Naive thymus-derived CD8-positive, alpha-beta T cell (primary cell): Measurements from ENCODE around the gene GPR27. TPM values are rescaled to one million over a fixed set of nuclear protein-coding genes. Genes with fewer than 3 reads are reported as not detected.
A peak's percentile ranks its signal among the peaks of the same experiment; 100 is the strongest.

Source experiments
- ATAC-seq, 2 donors: fragments of 150-1000 bp; cut with Tn5 transposase in 1 of 2; sonication (Bioruptor Pico), chemical (Tn5 transposase) in 1 of 2; 1 replicate in 1 of 2; 2 replicates in 1 of 2; pipeline ENCODE4 v1.10.0; 2021; ENCODE audit warnings: mild to moderate bottlenecking in 2 of 2, moderate library complexity in 2 of 2
- POLR2A ChIA-PET: fragments of 350-600 bp; sonication (Branson Sonifier 250); formaldehyde crosslinking; loops from one replicate; lab custom pipeline; 2021; ENCODE audit warnings: antibody characterized with exemption; lab: Charles Lee
- DNase-seq, 10 donors: peaks; one replicate each; pipeline versions ENCODE4 v3.0.0 to v3.0.0-alpha.2; 2020 to 2022
- H3K27ac Mint-ChIP-seq, 10 donors: one replicate each; pipeline ENCODE4 v1.8.0; 2020 to 2022; ENCODE audit warnings: mild to moderate bottlenecking in 10 of 10, mixed read lengths in 10 of 10, moderate library complexity in 4 of 10, inconsistent platforms in 1 of 10
- H3K27me3 Mint-ChIP-seq, 5 donors: one replicate each; pipeline ENCODE4 v1.8.0; 2021 to 2022; ENCODE audit warnings: mixed read lengths in 5 of 5
- H3K36me3 Mint-ChIP-seq, 3 donors: one replicate each; pipeline ENCODE4 v1.8.0; 2020 to 2022; ENCODE audit warnings: mixed read lengths in 3 of 3, mild to moderate bottlenecking in 2 of 3, inconsistent platforms in 1 of 3
- H3K4me1 Mint-ChIP-seq, 4 donors: one replicate each; pipeline ENCODE4 v1.8.0; 2021 to 2022; ENCODE audit warnings: mixed read lengths in 4 of 4
- H3K4me3 Mint-ChIP-seq, 10 donors: one replicate each; pipeline ENCODE4 v1.8.0; 2020 to 2022; ENCODE audit warnings: mild to moderate bottlenecking in 10 of 10, mixed read lengths in 10 of 10, moderate library complexity in 6 of 10, inconsistent platforms in 1 of 10
- H3K9me3 Mint-ChIP-seq, 9 donors: one replicate each; pipeline ENCODE4 v1.8.0; 2020 to 2022; ENCODE audit warnings: mixed read lengths in 9 of 9, mild to moderate bottlenecking in 3 of 9, inconsistent platforms in 1 of 9, moderate library complexity in 1 of 9
- polyA plus RNA-seq, 3 donors: library from polyadenylated mRNA; unstranded; fragments of 300-500 nt; fragmentation: Illumina TruSeq; gene quantifications; one replicate each; pipeline ENCODE4 v1.2.3, GENCODE V29; 2021
- total RNA-seq, 8 experiments: library from RNA in 2 of 8; stranded (reverse) in 2 of 8; gene quantifications; one replicate each; pipeline ENCODE4 v1.2.3 and lab custom pipeline; 2021 to 2026

Gene GPR27
- total and polyA plus RNA-seq, 5 experiments from 2014 or later = 0.11 to 0.87 (median 0.17) TPM; not detected in 1

DNA sequence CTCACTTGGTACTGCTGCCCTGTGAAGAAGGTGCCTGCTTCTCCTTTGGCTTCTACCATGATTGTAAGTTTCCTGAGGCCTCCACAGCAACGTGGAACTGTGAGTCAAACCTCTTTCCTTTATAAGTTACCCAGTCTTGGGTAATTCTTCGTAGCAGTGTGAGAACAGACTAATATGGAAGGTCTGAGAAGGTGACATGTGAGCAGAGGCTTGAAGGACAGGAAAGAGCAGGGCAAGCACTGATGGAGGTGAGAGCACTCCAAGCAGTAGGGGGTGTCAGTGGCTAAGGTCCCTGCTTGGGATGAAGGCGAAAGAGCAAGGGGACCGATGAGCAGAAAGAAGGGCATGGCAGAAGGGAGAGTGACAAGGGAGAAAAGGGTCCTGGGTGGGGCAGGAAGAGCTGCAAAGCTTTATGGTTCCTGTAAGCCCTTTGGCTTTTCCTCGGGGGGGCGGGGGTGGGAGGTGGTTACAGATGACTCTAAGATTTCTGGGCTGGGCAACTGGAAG lies 32.0 kb upstream of the GPR27 start:
- DNase-seq = peak in 6 of 10 donors; percentile 14 to 67 (median 44)
- peak in 1 of 2 donors; percentile 15 for ATAC-seq
- peaks cover 51 to 87% (median 73%) of the 10 kb centered on the region in 4 donors for H3K4me1 Mint-ChIP-seq
- H3K27me3 Mint-ChIP-seq = no peaks in the 10 kb centered on the region
- H3K36me3 Mint-ChIP-seq = peaks cover 0 to 14% (median 5%) of the 10 kb centered on the region in 3 donors
- peak overlapping the region; percentile 66 to 95 (median 74) for H3K4me3 Mint-ChIP-seq
- no peaks in the 10 kb centered on the region for H3K9me3 Mint-ChIP-seq
- H3K27ac Mint-ChIP-seq = peak overlapping the region; percentile 27 to 98 (median 96)
- POLR2A ChIA-PET = interaction anchor here (0.7 kb wide), 1 partner anchor 1100 kb away, joined by 3 read pairs; no protein-coding TSS in a partner anchor

DNA sequence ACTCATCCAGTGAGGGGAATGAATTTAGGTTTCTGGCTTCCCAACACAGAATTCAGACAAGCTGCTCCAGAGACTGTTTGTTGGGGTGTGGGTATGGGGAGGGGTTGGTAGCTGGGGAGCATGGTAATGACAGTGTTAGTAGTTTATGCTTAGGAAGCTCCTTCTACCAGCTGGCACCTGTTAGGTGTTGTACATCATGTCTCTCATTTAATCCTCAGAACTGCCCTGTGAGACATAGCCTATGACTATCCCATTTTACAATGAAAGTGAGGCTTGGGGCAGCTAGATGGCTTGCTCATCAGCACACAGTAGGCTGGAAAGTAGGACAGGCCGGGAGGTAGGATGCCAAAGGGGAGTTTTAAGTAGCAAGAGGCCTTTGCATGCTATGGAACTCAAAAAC lies 31.0 kb upstream of the GPR27 start:
- Mint-ChIP-seq H3K27ac (peak overlapping the region; percentile 89 to 98 (median 96)), H3K36me3 (peaks cover 0 to 14% (median 3%) of the 10 kb centered on the region in 3 donors), H3K4me1 (peaks cover 48 to 81% (median 67%) of the 10 kb centered on the region in 4 donors), H3K27me3 (no peaks in the 10 kb centered on the region), H3K9me3 (no peaks in the 10 kb centered on the region), H3K4me3 (peak overlapping the region; percentile 52 to 95 (median 80))
- no peak for DNase-seq
- ATAC-seq = no peak
- POLR2A ChIA-PET = interaction anchor here (0.5 kb wide), 1 partner anchor 637 kb away, joined by 4 read pairs; no protein-coding TSS in a partner anchor

DNA sequence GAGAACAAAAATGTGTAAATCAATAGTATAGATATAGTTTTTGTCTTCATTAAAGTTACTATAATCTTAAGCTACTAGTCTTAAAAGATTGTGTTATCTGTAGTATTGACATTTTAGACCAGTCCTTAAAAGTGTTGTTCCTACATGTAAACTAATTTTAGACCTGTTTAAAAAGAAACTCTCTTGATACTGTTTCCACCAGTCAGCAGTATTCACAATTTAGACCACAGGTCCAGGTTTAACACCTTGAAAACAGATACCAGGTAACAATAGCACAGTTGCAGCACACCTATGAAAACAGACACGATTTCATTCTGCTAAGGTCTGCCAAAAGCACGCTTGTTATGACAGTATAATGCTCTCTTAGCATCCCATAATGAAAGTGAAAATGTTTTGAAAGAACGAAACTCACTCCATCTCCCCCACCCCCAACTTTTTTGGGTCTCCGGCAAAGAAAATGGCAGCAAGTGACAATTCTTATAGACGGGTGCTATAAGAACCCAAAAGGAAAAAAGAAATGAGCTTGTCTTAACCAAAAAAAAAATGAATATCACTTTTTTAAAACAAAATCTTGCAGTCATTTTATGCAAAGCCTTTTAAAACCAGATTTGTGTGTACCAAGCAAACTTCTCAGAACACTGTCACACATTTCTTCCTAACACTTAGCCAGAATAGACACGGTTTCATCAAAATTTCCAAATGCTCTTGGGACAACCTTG lies 30.0 kb upstream of the GPR27 start:
- H3K9me3 Mint-ChIP-seq = no peaks in the 10 kb centered on the region
- DNase-seq = peak in 8 of 10 donors; percentile 30 to 79 (median 68)
- peak overlapping the region; percentile 74 to 95 (median 93) for H3K4me3 Mint-ChIP-seq
- H3K27ac Mint-ChIP-seq = peak overlapping the region; percentile 89 to 98 (median 96)
- POLR2A ChIA-PET = interaction anchor here (1.9 kb wide), 1 partner anchor 13 kb away, joined by 5 read pairs; no protein-coding TSS in a partner anchor
- H3K36me3 Mint-ChIP-seq = peaks cover 0 to 14% (median 3%) of the 10 kb centered on the region in 3 donors
- peak; percentile 38 to 56 for ATAC-seq
- peaks cover 47 to 78% (median 62%) of the 10 kb centered on the region in 4 donors for H3K4me1 Mint-ChIP-seq
- no peaks in the 10 kb centered on the region for H3K27me3 Mint-ChIP-seq

DNA sequence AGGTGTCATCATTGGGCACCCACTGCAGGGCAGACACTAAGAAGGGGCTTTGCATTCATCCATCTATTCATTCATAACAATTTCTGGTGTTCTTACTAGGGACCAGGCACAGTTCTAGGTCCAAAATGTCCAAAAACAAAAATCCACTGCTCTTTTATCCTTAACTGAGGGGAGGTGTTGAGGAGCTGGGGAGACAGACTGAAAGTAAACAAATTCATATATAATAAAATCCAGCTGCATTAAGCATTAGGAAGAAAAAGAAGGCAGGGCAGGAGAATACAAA lies 29.5 kb upstream of the GPR27 start:
- H3K4me3 Mint-ChIP-seq = peak overlapping the region; percentile 74 to 95 (median 93)
- H3K36me3 Mint-ChIP-seq = peaks cover 0 to 10% (median 3%) of the 10 kb centered on the region in 3 donors
- POLR2A ChIA-PET = interaction anchor here (0.9 to 1.9 kb wide), 4 partner anchors 10 to 15 kb away, joined by 3 to 5 read pairs (median 4); no protein-coding TSS in a partner anchor
- no peak for DNase-seq
- no peaks in the 10 kb centered on the region for H3K27me3 Mint-ChIP-seq
- H3K4me1 Mint-ChIP-seq = peaks cover 44 to 78% (median 60%) of the 10 kb centered on the region in 4 donors
- ATAC-seq = no peak
- H3K27ac Mint-ChIP-seq = peak overlapping the region; percentile 89 to 98 (median 96)
- H3K9me3 Mint-ChIP-seq = no peaks in the 10 kb centered on the region

- Mint-ChIP-seq H3K4me3 (peak overlapping the region; percentile 74 to 95 (median 93)), H3K36me3 (peaks cover 0 to 5% (median 1%) of the 10 kb centered on the region in 3 donors), H3K4me1 (peaks cover 43 to 78% (median 61%) of the 10 kb centered on the region in 4 donors), H3K27ac (peak overlapping the region; percentile 89 to 98 (median 96)), H3K27me3 (no peaks in the 10 kb centered on the region), H3K9me3 (no peaks in the 10 kb centered on the region)
- DNase-seq = peak in 7 of 10 donors; percentile 20 to 50 (median 39)
- POLR2A ChIA-PET = interaction anchor here (0.9 to 1.9 kb wide), 4 partner anchors 11 to 16 kb away, joined by 3 to 5 read pairs (median 4); no protein-coding TSS in a partner anchor
- peak; percentile 31 to 40 for ATAC-seq
These were observed 28.9 kb upstream of the GPR27 start for GRCh38 chr3:71724584-71725270.

GRCh38 chr3:71725271-71725991 lies 28.2 kb upstream of the GPR27 start, which contains the start of gene EIF4E3:
Gene EIF4E3, minus strand, starts transcription at chr3:71725402. Its CDS starts 35 bp downstream, at chr3:71725367.
- POLR2A ChIA-PET = interaction anchor here (0.6 to 1.9 kb wide), 4 partner anchors 11 to 1120 kb away, joined by 3 to 5 read pairs (median 4); no protein-coding TSS in a partner anchor
- DNase-seq = peak in 7 of 10 donors; percentile 22 to 58 (median 28)
- H3K36me3 Mint-ChIP-seq = peaks cover 0 to 5% (median 1%) of the 10 kb centered on the region in 3 donors

DNA sequence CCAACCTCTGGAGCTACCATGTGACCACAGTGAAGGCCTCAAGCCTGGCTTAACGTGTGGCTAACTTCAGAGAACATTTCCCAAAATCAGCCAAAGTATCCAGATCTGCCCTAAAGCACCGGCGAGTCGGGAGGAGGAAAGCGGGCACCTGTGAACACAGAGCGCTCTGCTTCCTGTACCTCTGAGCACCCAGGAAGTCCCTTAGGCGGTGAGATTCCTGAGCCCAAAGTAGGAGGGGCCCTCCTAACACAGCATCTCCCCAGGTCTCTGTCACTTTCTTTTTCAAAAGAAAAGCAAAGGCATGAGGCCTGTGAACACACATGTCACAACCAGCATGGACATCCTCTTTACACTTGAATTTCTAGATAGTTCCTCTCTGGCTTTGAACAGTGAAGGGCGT lies 27.5 kb upstream of the GPR27 start:
- H3K27me3 Mint-ChIP-seq = no peaks in the 10 kb centered on the region
- POLR2A ChIA-PET = interaction anchor here (0.6 kb wide), 2 partner anchors 1120 to 1128 kb away, joined by 3 read pairs; no protein-coding TSS in a partner anchor
- ATAC-seq (peak; percentile 47 to 59), DNase-seq (peak in 9 of 10 donors; percentile 33 to 73 (median 57))
- H3K4me3 Mint-ChIP-seq = peak overlapping the region; percentile 86 to 96 (median 94)
- peaks cover 40 to 81% (median 62%) of the 10 kb centered on the region in 4 donors for H3K4me1 Mint-ChIP-seq
- H3K27ac Mint-ChIP-seq = peak overlapping the region; percentile 93 to 99 (median 96)
- H3K9me3 Mint-ChIP-seq = no peaks in the 10 kb centered on the region
- no peaks in the 10 kb centered on the region for H3K36me3 Mint-ChIP-seq

More at GRCh38 chr3:71725271-71725991, 28.2 kb upstream of the GPR27 start, which contains the start of gene EIF4E3:
- H3K27ac Mint-ChIP-seq = peak within 1 kb of the TSS; percentile 95 to 99 (median 96)
- peak within 1 kb of the TSS; percentile 86 to 96 (median 94) for H3K4me3 Mint-ChIP-seq
- peaks cover 46 to 81% (median 65%) of the 10 kb centered on the region in 4 donors for H3K4me1 Mint-ChIP-seq
- no peaks in the 10 kb centered on the region for H3K9me3 Mint-ChIP-seq
- peak; percentile 24 to 43 for ATAC-seq
- no peaks in the 10 kb centered on the region for H3K27me3 Mint-ChIP-seq

GRCh38 chr3:71728632-71729342 lies 24.9 kb upstream of the GPR27 start:
- no peak overlapping the region for H3K4me3 Mint-ChIP-seq
- H3K36me3 Mint-ChIP-seq = no peaks in the 10 kb centered on the region
- H3K27me3 Mint-ChIP-seq = no peaks in the 10 kb centered on the region
- peak overlapping the region in 9 of 10 donors; percentile 30 to 90 (median 69) for H3K27ac Mint-ChIP-seq
- H3K4me1 Mint-ChIP-seq = peaks cover 29 to 59% (median 41%) of the 10 kb centered on the region in 4 donors
- POLR2A ChIA-PET = interaction anchor here (0.6 to 1.9 kb wide), 4 partner anchors 8 to 1361 kb away, joined by 3 to 6 read pairs (median 4); no protein-coding TSS in a partner anchor
- H3K9me3 Mint-ChIP-seq = no peaks in the 10 kb centered on the region
- ATAC-seq (no peak), DNase-seq (peak in 4 of 10 donors; percentile 24 to 67 (median 36))

GRCh38 chr3:71732637-71733036 lies 21.0 kb upstream of the GPR27 start:
- Mint-ChIP-seq H3K4me1 (peaks cover 16 to 35% (median 26%) of the 10 kb centered on the region in 4 donors), H3K36me3 (peaks cover 0 to 10% (median 5%) of the 10 kb centered on the region in 3 donors), H3K9me3 (peaks cover 2 to 12% (median 6%) of the 10 kb centered on the region in 9 donors), H3K4me3 (no peak overlapping the region), H3K27ac (peak overlapping the region in 1 of 10 donors; percentile 29), H3K27me3 (peaks cover 4 to 10% (median 7%) of the 10 kb centered on the region in 5 donors)
- ATAC-seq (no peak), DNase-seq (no peak)
- POLR2A ChIA-PET = no interaction called here

- peaks cover 4 to 14% (median 10%) of the 10 kb centered on the region in 5 donors for H3K27me3 Mint-ChIP-seq
- H3K4me1 Mint-ChIP-seq = peaks cover 14 to 32% (median 24%) of the 10 kb centered on the region in 4 donors
- H3K4me3 Mint-ChIP-seq = no peak overlapping the region
- no peak for ATAC-seq
- peaks cover 0 to 15% (median 9%) of the 10 kb centered on the region in 3 donors for H3K36me3 Mint-ChIP-seq
- POLR2A ChIA-PET = no interaction called here
- H3K9me3 Mint-ChIP-seq = peaks cover 2 to 17% (median 8%) of the 10 kb centered on the region in 9 donors
- DNase-seq = no peak
- H3K27ac Mint-ChIP-seq = no peak overlapping the region
These were observed 20.3 kb upstream of the GPR27 start for GRCh38 chr3:71733319-71733718.

- Mint-ChIP-seq H3K27ac (no peak overlapping the region), H3K4me3 (no peak overlapping the region), H3K4me1 (peaks cover 7 to 17% (median 11%) of the 10 kb centered on the region in 4 donors), H3K9me3 (peaks cover 2 to 21% (median 8%) of the 10 kb centered on the region in 9 donors), H3K27me3 (peaks cover 5 to 17% (median 10%) of the 10 kb centered on the region in 5 donors), H3K36me3 (peaks cover 0 to 15% (median 9%) of the 10 kb centered on the region in 3 donors)
- ATAC-seq (no peak), DNase-seq (no peak)
- POLR2A ChIA-PET = interaction anchor here (0.6 kb wide), 1 partner anchor 81 kb away, joined by 3 read pairs; no protein-coding TSS in a partner anchor
These were observed 18.8 kb upstream of the GPR27 start for GRCh38 chr3:71734881-71735280.
